NCI-H2107 (cell line): ENCODE data around the gene OR2A25.
"Not testable (repeated sequence)": the region's sequence is repeated elsewhere in the genome, so short reads cannot be mapped to it uniquely, and the experiment has no call there.

Experiments used
- DNase-seq: peaks from one replicate; lab custom pipeline; 2025; lab: John Stamatoyannopoulos, UW

Gene OR2A25

GRCh38 chr7:144069511-144069910, at the start of gene OR2A25:
Gene OR2A25, plus strand, starts transcription at chr7:144069811. Its CDS starts 4,409 bp downstream, at chr7:144074220.
- DNase-seq = no peak

GRCh38 chr7:144020340-144020739, 49.3 kb upstream of the OR2A25 start:
- no peak for DNase-seq

- no peak for DNase-seq
Measured at GRCh38 chr7:144022169-144022568, 47.4 kb upstream of the OR2A25 start.

- no peak for DNase-seq
Measured at GRCh38 chr7:144023171-144023827, 46.3 kb upstream of the OR2A25 start.

GRCh38 chr7:144024213-144024612, 45.4 kb upstream of the OR2A25 start:
- DNase-seq = no peak

- DNase-seq = no peak
Measured at GRCh38 chr7:144026203-144026883, 43.3 kb upstream of the OR2A25 start.

GRCh38 chr7:144027070-144027469, 42.5 kb upstream of the OR2A25 start:
- DNase-seq = no peak

GRCh38 chr7:144027974-144028373, 41.6 kb upstream of the OR2A25 start:
- DNase-seq = no peak

GRCh38 chr7:144028547-144028946, 41.1 kb upstream of the OR2A25 start:
- no peak for DNase-seq

- no peak for DNase-seq
Measured at GRCh38 chr7:144032516-144032915, 37.1 kb upstream of the OR2A25 start.

GRCh38 chr7:144032985-144033709, 36.5 kb upstream of the OR2A25 start:
- DNase-seq = no peak

GRCh38 chr7:144035385-144035784, 34.2 kb upstream of the OR2A25 start:
- no peak for DNase-seq

- DNase-seq = no peak
Measured at GRCh38 chr7:144036302-144036885, 33.2 kb upstream of the OR2A25 start.

GRCh38 chr7:144037414-144038035, 32.1 kb upstream of the OR2A25 start:
- no peak for DNase-seq

GRCh38 chr7:144038887-144039286, 30.7 kb upstream of the OR2A25 start:
- no peak for DNase-seq

- DNase-seq = no peak
Measured at GRCh38 chr7:144048648-144049047, 21.0 kb upstream of the OR2A25 start, which contains the start of gene OR2A5. Gene OR2A5, plus strand, starts transcription at chr7:144048948. Its CDS starts 1,454 bp downstream, at chr7:144050402.

- no peak for DNase-seq
Measured at GRCh38 chr7:144049491-144049890, 20.1 kb upstream of the OR2A25 start.

- no peak for DNase-seq
Measured at GRCh38 chr7:144050093-144050492, 19.5 kb upstream of the OR2A25 start.

- DNase-seq = not testable (repeated sequence)
Measured at GRCh38 chr7:144050884-144051283, 18.7 kb upstream of the OR2A25 start.

GRCh38 chr7:144057954-144058353, 11.7 kb upstream of the OR2A25 start:
- no peak for DNase-seq

GRCh38 chr7:144063710-144064109, 5.9 kb upstream of the OR2A25 start:
- no peak for DNase-seq

- DNase-seq = no peak
Measured at GRCh38 chr7:144069953-144070352, 342 bp downstream of the OR2A25 start.
